H1 (cell line): Measurements from ENCODE around the gene CAPN11. TPM values are rescaled to one million over a fixed set of nuclear protein-coding genes. Genes with fewer than 3 reads are reported as not detected.
"Not testable (repeated sequence)": the region's sequence is repeated elsewhere in the genome, so short reads cannot be mapped to it uniquely, and the experiment has no call there.

Experiments used
- CTCF ChIA-PET: fragments of 300-600 bp; sonication (Branson Sonifier 250); formaldehyde crosslinking; loops from one replicate; lab custom pipeline; 2021; ENCODE audit not compliant: partially characterized antibody; lab: Charles Lee
- POLR2A ChIA-PET: fragments of 300-600 bp; sonication (Branson Sonifier 250); formaldehyde crosslinking; loops from one replicate; lab custom pipeline; 2021; ENCODE audit warnings: inconsistent platforms; ENCODE audit not compliant: partially characterized antibody; lab: Charles Lee
- DNase-seq, 2 experiments: peaks; one replicate each; pipeline versions ENCODE4 v3.0.0 to v3.0.0-alpha.2; 2010 to 2022; ENCODE audit warnings: low spot score in 2 of 2, low read depth in 1 of 2, mixed read lengths in 1 of 2
- FAIRE-seq: peaks from 2 replicates; lab custom pipeline; 2011; peaks lifted over from hg19 to GRCh38; lab: Jason Lieb, UNC
- H2AFZ ChIP-seq: 2 replicates; pipeline ENCODE4 v1.8.1; 2012; ENCODE audit warnings: low read length, inconsistent platforms
- H2AK5ac ChIP-seq: 2 replicates; pipeline ENCODE4 v1.6.1; 2013; ENCODE audit warnings: low read depth, low read length
- H2BK120ac ChIP-seq: replicated peaks from 2 replicates; pipeline ENCODE3; 2013; ENCODE audit warnings: low read depth, low read length, inconsistent platforms
- H2BK12ac ChIP-seq: 2 replicates; pipeline ENCODE4 v1.6.1; 2013; ENCODE audit warnings: low read depth, low read length
- H2BK15ac ChIP-seq: 2 replicates; pipeline ENCODE4 v1.6.1; 2013; ENCODE audit warnings: low read length
- H2BK20ac ChIP-seq: 2 replicates; pipeline ENCODE4 v1.6.1; 2013; ENCODE audit warnings: low read length
- H2BK5ac ChIP-seq: 2 replicates; pipeline ENCODE4 v1.6.1; 2013; ENCODE audit warnings: low read depth, low read length
- H3K14ac ChIP-seq: 2 replicates; pipeline ENCODE4 v1.6.1; 2013; ENCODE audit warnings: inconsistent platforms; ENCODE audit not compliant: insufficient read length
- H3K18ac ChIP-seq: 2 replicates; pipeline ENCODE4 v1.6.1; 2013; ENCODE audit warnings: low read length; ENCODE audit errors: extremely low read depth
- H3K23ac ChIP-seq: 2 replicates; pipeline ENCODE4 v1.6.1; 2013; ENCODE audit warnings: inconsistent platforms; ENCODE audit not compliant: insufficient read length
- H3K23me2 ChIP-seq: 2 replicates; pipeline ENCODE4 v1.6.1; 2013; ENCODE audit warnings: low read depth, low read length
- H3K27ac ChIP-seq: 2 replicates; pipeline ENCODE4 v1.6.1; 2011; ENCODE audit warnings: low read depth, low read length, inconsistent platforms
- H3K27me3 ChIP-seq, 4 experiments: replicated peaks in 1 of 4; 1 replicate in 1 of 4; 2 replicates in 3 of 4; pipeline versions ENCODE4 v1.6.1 to v1.8.1; 2011 to 2013; ENCODE audit warnings: low read length in 3 of 4, mild to moderate bottlenecking in 3 of 4, inconsistent platforms in 2 of 4, mixed read lengths in 2 of 4, moderate library complexity in 1 of 4; ENCODE audit not compliant: control insufficient read depth in 3 of 4, insufficient read depth in 3 of 4; ENCODE audit errors: extremely low read depth in 1 of 4
- H3K36me3 ChIP-seq, 4 experiments: 2 replicates each; pipeline versions ENCODE4 v1.6.1 to v1.8.1; 2011 to 2013; ENCODE audit warnings: mild to moderate bottlenecking in 4 of 4, low read length in 3 of 4, moderate library complexity in 2 of 4, control low read depth in 1 of 4, inconsistent platforms in 1 of 4; ENCODE audit not compliant: insufficient read depth in 4 of 4, control insufficient read depth in 2 of 4
- H3K4ac ChIP-seq: replicated peaks from 2 replicates; pipeline ENCODE3; 2013; ENCODE audit warnings: low read length, low read depth, mixed read lengths, inconsistent platforms; ENCODE audit not compliant: insufficient read length
- H3K4me1 ChIP-seq, 4 experiments: replicated peaks in 1 of 4; 1 replicate in 1 of 4; 2 replicates in 3 of 4; pipeline versions ENCODE4 v1.6.1 to v1.8.1; 2011 to 2013; ENCODE audit warnings: low read length in 3 of 4, inconsistent platforms in 2 of 4, mixed read lengths in 1 of 4; ENCODE audit not compliant: insufficient read depth in 4 of 4, control insufficient read depth in 3 of 4
- H3K4me2 ChIP-seq, 2 experiments: 2 replicates each; pipeline versions ENCODE4 v1.6.1 to v1.8.1; 2011 to 2013; ENCODE audit warnings: low read depth in 2 of 2, low read length in 2 of 2, control low read depth in 1 of 2, inconsistent platforms in 1 of 2, mild to moderate bottlenecking in 1 of 2; ENCODE audit not compliant: insufficient read depth in 1 of 2
- H3K4me3 ChIP-seq, 4 experiments: fragments of 200-600, 300-600 bp in 1 of 4; sonication (generic), shearing (Covaris generic), sonication (Bioruptor Twin) in 1 of 4; 2 replicates each; pipeline versions ENCODE4 v1.5.1 to v1.8.1; 2011 to 2016; ENCODE audit warnings: low read length in 4 of 4, low read depth in 3 of 4, control low read depth in 2 of 4, inconsistent platforms in 2 of 4, mild to moderate bottlenecking in 2 of 4, mixed read lengths in 1 of 4, moderate library complexity in 1 of 4; ENCODE audit not compliant: insufficient read depth in 2 of 4; ENCODE audit errors: extremely low read depth in 1 of 4
- H3K56ac ChIP-seq: replicated peaks from 2 replicates; pipeline ENCODE3; 2013; ENCODE audit warnings: low read depth, mild to moderate bottlenecking, mixed read lengths, low read length, inconsistent platforms; ENCODE audit not compliant: insufficient read length
- H3K79me1 ChIP-seq: 2 replicates; pipeline ENCODE4 v1.6.1; 2013; ENCODE audit warnings: low read depth, low read length, control low read depth
- H3K79me2 ChIP-seq, 2 experiments: 2 replicates each; pipeline versions ENCODE4 v1.6.1 to v1.8.1; 2012 to 2013; ENCODE audit warnings: low read length in 2 of 2, mild to moderate bottlenecking in 2 of 2, inconsistent platforms in 1 of 2; ENCODE audit not compliant: insufficient read depth in 2 of 2, control insufficient read depth in 1 of 2
- H3K9ac ChIP-seq, 4 experiments: replicated peaks in 1 of 4; 1 replicate in 1 of 4; 2 replicates in 3 of 4; pipeline versions ENCODE4 v1.6.1 to v1.8.1; 2011 to 2013; ENCODE audit warnings: low read depth in 3 of 4, low read length in 3 of 4, control low read depth in 2 of 4, mild to moderate bottlenecking in 2 of 4, moderate library complexity in 2 of 4, inconsistent platforms in 1 of 4; ENCODE audit errors: extremely low read depth in 1 of 4
- H3K9me3 ChIP-seq, 2 experiments: 2 replicates each; pipeline versions ENCODE4 v1.6.1 to v1.8.1; 2012 to 2013; ENCODE audit warnings: mild to moderate bottlenecking in 2 of 2, moderate library complexity in 2 of 2, control low read depth in 1 of 2, inconsistent platforms in 1 of 2, low read depth in 1 of 2, low read length in 1 of 2, mixed read lengths in 1 of 2; ENCODE audit not compliant: insufficient read depth in 2 of 2
- H4K20me1 ChIP-seq, 2 experiments: replicated peaks in 1 of 2; 2 replicates each; pipeline versions ENCODE3 to v1.8.1; 2011 to 2013; ENCODE audit warnings: inconsistent platforms in 2 of 2, low read length in 2 of 2, mild to moderate bottlenecking in 1 of 2; ENCODE audit not compliant: insufficient read depth in 2 of 2, control insufficient read depth in 1 of 2
- H4K5ac ChIP-seq: 2 replicates; pipeline ENCODE4 v1.6.1; 2013; ENCODE audit warnings: low read length, low read depth, mixed read lengths, inconsistent platforms; ENCODE audit not compliant: insufficient read length
- H4K8ac ChIP-seq: 2 replicates; pipeline ENCODE4 v1.8.0; 2013; ENCODE audit warnings: mild to moderate bottlenecking, moderate library complexity, low read length, inconsistent platforms; ENCODE audit not compliant: insufficient read depth; ENCODE audit errors: extremely low read depth
- H4K91ac ChIP-seq: replicated peaks from 2 replicates; pipeline ENCODE3; 2013; ENCODE audit warnings: low read length, mixed read lengths, inconsistent platforms; ENCODE audit not compliant: insufficient read length
- WGBS, 2 experiments: shearing (Covaris generic) in 1 of 2; methylation state at CpG; one replicate each; pipeline versions ENCODE4 v1.1.6 to v1.1.7; 2013 to 2015; ENCODE audit warnings: low lambda C conversion rate in 2 of 2, mixed read lengths in 2 of 2, inconsistent platforms in 1 of 2, low coverage in 1 of 2, missing lambda C conversion rate in 1 of 2; ENCODE audit not compliant: insufficient replicate concordance in 2 of 2, insufficient coverage in 1 of 2, insufficient read length in 1 of 2; ENCODE audit errors: extremely low coverage in 1 of 2, missing lambda C conversion rate in 1 of 2; 5-methylcytosine and 5-hydroxymethylcytosine counted together
- polyA plus RNA-seq, 7 experiments: library from polyadenylated mRNA; depleted of rRNA in 3 of 7; stranded (reverse) in 5 of 7; unstranded in 2 of 7; fragments of >200 nt in 5 of 7; fragments of 200-250 nt in 2 of 7; gene quantifications; 1 replicate in 5 of 7; 2 replicates in 1 of 7; 4 replicates in 1 of 7; pipeline versions ENCODE4 v1.2.1 to v1.2.3, GENCODE V29; 2011 to 2013; ENCODE audit warnings: missing spikeins in 2 of 7, mixed read lengths in 2 of 7
- total RNA-seq: library from RNA; stranded (reverse); fragmentation: NEBNext Ultra II Directional; extraction: Animal tissue kit (Norgen Biotek cat#: 25700); gene quantifications from 2 replicates; pipeline ENCODE4 v1.2.1, GENCODE V29; 2021

Gene CAPN11
- total and polyA plus RNA-seq, 2 of the 8 experiments (the other 6 are each of a cell fraction or from before 2014, with no cell fraction given) = 0.95 to 0.97 TPM

GRCh38 chr6:44196351-44196750 is 37.7 kb downstream of the CAPN11 start:
- not testable (repeated sequence) for H2BK20ac ChIP-seq, DNase-seq, H2AFZ ChIP-seq, H3K27me3 ChIP-seq, H3K23me2 ChIP-seq, H3K4me2 ChIP-seq, H3K9ac ChIP-seq, H3K23ac ChIP-seq, H3K79me1 ChIP-seq, H4K5ac ChIP-seq, H3K36me3 ChIP-seq, H3K27ac ChIP-seq, H4K20me1 ChIP-seq, H4K91ac ChIP-seq, H2BK5ac ChIP-seq, H3K56ac ChIP-seq, H2BK120ac ChIP-seq, H2BK12ac ChIP-seq, H4K8ac ChIP-seq, H3K9me3 ChIP-seq, H3K79me2 ChIP-seq, H3K14ac ChIP-seq, H3K4ac ChIP-seq, H2AK5ac ChIP-seq, H3K18ac ChIP-seq, H2BK15ac ChIP-seq, FAIRE-seq, H3K4me3 ChIP-seq
- ChIA-PET CTCF (interaction anchor here (0.6 to 2.0 kb wide), 7 partner anchors 9 to 109 kb away, joined by 3 to 7 read pairs (median 3); no protein-coding TSS in a partner anchor), POLR2A (interaction anchor here (1.7 kb wide), 1 partner anchor 51 kb away, joined by 7 read pairs; no protein-coding TSS in a partner anchor)
- peaks cover 4 to 16% (median 10%) of the 10 kb centered on the region in 4 experiments for H3K4me1 ChIP-seq
- WGBS, 2 experiments = 85% methylated on average over 11 of the region's 11 CpGs; no CpG with 5 or more reads in 1 of the 2 experiments
